ENCODE data around the gene GNB1.
"Not testable (repeated sequence)": the region's sequence is repeated elsewhere in the genome, so short reads cannot be mapped to it uniquely, and the experiment has no call there.

Gene GNB1

DNA sequence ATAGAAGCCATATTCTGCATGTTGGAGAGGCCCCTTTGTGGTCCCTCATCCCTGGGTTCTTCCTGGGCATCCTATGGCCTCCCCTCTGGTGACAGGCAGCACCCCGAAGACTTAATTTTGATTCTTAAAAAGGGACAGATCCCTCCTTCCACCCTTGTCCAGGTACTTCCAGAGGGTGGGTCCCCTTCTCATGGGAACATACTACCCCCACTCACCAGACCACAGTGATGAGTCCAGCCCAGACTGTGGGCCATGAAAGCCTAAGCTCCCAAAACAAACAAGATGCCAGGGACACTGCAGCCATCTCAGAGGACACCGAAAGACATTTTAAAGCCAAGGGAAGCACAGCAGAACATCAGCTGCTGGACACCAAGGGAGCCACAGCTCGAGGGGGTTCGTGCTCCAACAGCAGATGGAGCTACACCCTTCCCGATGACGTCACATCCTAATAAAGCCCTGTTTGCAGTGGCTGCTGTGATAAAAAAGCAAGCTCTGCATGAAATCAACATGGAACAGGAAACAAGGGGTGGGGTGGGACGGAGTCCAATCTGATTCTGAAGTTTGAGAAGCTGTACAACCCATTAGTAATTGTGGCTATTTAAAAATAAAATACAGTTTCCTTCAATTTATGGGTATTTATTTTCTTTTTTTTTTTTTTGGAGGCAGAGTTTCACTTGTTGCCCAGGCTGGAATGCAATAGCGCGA, 32.4 kb downstream of the GNB1 start:
- DNase-seq (ENCODE audit: low read depth) = no peak

DNA sequence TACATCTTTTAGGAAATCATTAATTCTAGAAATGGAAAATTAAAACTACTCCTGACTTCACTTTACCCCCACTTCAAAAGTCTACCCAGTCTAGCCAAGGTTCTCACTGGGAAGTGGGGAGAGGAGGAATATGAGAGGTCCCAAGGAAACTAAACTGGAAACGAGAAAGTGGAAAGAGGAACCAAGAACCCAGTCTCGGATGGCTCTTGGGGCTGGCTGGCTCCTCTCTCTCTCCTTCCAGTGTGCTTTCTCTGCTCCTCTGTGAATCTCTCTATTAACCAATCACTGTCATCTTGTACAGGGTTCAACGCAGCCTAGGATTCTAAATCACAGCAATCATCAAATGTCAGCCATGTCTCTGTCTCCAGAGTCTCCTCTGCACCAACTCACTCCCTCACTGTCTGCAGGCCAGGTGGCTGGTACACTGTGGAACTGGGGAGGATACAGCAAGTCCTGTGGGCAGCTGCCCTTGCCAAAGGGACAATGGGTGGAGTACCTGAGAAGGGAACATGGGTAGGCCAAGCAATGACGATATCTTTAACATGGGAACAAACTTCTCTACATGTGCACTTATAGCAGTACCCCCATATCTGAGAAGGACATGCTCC, 33.7 kb downstream of the GNB1 start:
- no peak for DNase-seq (ENCODE audit: low read depth)

DNA sequence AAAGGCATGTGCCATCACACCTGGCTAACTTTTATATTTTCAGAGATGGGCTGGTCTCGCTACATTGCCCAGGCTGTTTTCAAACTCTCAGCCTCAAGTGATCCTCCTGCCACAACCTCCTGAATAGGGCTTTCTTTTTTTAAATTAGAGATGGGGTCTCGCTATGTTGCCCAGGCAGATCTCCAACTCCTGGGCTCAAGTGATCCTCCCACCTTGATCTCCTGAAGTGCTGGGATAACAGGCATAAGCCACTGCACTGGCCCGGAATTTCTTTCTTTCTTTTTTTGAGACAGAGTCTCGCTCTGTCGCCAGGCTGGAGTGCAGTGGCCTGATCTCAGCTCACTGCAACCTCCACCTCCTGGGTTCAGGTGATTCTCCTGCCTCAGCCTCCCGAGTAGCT, 34.7 kb downstream of the GNB1 start:
- DNase-seq (ENCODE audit: low read depth) = not testable (repeated sequence)

DNA sequence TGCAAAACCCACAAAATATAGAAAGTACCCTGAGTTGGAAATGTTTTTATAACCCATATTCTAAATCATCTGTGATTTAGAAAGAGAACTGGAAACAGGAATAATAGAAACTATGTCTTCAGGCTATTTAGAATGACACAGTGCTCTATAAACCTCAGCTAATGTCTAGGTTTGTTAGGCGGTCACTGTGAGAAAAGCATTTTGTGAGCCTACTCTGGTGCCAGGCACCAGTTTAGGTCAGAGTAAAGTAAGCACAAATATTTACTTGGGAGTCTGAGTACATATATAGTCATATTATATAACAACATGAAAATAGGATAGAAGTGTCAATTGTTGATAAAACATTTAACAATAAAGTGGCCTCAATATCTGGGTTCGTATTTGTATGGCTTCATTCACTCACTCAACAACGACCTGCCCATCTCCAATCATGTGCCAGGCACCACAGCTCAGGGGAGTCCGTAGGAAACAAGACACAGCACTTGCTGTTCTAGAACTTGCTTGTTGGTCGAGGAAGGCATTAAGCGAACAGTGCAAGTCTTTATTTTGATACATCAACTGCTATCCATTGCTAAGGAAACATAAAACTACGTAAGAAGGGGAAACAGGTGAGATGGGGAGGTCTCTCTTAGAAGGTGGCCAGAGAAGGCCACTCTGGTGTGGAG, 37.2 kb downstream of the GNB1 start:
- DNase-seq (ENCODE audit: low read depth) = no peak

DNA sequence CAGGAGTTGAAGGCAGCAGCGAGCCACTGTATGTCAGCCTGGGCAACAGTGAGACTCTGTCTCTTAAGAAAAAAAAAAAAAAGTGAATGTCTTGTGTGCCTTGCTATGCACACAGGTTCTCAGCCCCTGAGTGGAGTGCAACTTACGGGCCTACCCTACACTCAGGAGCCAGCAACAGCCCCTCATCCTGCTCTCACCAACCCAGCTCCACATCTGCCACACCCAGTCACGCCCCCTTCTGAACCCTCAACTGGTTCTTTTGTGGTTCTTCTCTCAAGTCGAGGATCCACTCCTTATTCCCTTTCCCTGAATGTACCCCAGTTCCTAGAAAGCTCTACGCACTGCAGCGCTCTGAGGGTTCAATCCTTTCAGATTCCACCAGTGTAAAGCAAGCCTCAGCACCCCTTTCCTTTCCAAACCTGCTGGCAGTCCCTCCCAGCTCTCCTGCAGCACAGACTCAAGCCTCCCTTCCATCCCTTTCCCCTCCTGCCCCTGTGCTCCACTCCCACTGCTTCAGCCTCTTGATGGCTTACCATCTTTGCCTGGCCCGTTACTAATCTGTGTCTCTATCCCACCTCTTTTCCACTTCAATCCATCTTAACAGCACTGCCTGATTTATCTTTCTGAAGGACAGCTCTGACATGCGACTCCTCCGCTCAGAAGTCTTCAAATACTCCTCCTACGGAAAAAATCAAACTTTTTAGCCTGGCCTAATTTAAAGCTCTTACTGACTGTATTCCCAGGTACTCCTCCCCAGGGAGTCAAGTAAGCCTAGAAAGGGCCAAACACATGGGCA, 38.1 kb downstream of the GNB1 start:
- DNase-seq (ENCODE audit: low read depth) = no peak

DNA sequence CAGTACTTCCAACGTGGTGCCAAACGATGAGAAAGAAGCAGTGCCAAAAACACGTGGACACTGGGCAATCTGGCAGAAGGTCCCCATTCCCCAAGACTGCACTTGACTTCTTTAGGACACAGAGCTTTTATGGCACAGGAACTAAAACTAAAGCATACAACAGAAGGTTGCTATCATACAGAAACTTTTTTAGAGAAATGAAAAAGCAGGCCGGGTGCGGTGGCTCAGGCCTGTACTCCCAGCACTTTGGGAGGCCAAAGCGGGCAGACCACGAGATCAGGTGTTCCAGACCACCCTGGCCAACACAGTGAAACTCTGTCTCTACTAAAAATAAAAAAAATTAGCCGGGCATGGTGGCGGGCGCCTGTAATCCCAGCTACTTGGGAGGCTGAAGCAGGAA, 43.0 kb downstream of the GNB1 start:
- DNase-seq (ENCODE audit: low read depth) = no peak

DNA sequence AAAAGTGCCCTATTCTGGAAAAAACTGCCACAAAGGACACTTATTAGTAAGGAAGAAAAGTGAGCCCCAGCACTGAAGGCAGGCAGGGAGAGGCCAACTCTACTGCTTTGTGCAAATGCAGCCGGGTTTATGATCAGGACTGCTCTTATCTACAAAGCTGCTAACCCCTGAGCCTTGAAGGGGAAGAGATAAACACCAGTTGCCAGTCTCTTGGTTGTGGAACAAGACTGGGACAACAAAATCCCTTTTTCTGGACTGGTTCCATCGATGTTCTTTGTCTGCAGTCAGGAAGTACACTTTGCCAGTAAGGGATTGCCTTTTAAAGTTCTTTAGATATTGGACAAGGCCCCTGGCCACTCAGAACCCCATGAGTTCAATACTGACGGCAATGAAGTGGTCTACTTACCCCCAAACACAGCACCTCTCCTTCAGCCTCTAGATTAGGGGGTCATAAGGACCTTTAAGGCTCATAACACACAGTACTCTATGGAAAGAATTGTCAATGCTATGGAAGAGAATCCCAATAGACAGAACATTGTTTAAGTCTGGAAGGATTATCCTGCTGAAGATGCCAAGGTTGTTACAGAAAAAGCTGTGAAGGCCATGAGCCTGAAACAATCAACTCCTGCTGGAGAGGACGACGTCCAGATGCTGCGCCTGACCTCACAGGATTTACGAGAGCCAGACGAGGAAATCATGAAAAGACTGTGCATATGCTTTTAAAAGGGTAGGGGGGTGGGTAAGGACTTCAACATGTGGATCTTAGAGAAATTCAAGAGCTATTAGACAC, 43.6 kb downstream of the GNB1 start:
- DNase-seq (ENCODE audit: low read depth) = no peak

DNA sequence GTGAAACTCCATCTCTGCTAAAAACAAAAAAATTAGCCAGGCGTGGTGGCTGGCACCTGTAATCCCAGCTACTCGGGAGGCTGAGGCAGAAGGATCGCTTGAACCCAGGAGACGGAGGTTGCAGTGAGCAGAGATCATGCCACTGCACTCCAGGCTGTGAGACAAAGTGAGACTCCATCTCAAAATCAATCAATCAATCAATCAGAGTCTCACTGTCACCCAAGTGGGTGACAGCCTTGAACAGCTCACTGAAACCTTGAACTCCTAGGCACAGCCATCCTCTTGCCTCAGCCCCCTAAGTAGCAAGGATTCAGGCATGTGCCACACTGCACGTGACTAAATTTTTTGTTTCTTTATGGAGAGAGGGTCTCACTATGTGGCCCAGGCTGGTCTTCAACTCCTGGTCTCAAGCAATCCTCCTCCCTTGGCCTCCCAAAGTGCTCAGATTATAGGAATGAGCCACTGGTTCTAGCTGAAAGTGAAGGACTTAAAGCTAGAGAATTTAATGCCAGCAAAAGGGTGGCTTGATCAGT, 44.4 kb downstream of the GNB1 start:
- DNase-seq (ENCODE audit: low read depth) = no peak

DNA sequence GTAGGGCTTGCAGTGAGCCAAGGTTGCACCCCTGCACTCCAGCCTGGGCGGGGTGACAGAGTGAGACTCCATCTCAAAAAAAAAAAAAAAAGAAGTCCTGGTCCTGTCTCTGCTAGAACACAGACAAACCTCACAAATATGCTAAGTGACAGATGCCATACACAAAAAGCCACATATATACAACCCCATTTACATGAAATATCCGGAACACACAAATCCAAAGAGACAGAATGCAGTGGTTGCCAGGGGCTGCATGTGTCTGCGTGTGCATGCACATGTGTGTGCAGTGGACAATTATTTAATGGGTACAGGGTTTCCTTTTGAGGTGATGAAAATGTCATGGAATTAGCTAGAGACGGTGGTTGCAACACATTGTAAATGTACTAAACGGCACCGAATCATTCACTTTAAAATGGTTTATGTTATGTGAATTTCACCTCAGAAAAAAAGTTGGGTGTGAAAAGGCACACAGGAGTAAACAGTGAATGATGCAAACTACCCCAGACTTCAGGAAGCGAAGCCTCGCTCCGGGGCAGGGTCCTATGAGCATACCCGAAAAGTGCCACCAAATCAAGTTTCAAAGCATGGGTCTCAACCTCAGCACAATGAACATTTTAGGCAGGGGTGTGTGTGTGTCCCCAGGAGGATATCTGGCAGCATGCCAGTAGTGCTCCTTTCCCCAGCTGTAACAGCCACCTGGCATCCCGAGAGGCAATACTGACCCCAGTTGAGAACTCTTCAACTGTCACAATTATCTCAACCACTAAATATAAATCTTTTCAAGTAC, 48.3 kb downstream of the GNB1 start:
- DNase-seq (ENCODE audit: low read depth) = no peak

DNA sequence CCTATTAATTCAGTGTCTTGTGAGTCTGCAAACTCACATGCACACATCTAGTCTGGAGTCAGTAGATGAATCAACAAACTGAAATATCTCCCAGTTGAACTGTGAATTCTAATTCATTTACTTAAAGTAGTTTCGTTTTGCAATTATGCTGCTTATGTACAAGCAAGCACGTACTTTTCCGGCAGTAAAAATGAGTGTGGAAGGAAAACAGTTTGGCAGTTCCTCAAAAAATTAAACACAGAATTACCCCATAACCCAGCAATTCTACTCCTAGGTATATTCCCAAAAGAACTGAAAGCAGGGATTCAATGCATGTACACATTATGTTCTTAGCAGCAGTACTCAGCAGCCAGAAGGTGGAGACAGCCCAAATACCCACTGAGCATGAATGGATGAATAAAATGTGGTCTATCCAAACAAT, 49.3 kb downstream of the GNB1 start:
- no peak for DNase-seq (ENCODE audit: low read depth)

DNA sequence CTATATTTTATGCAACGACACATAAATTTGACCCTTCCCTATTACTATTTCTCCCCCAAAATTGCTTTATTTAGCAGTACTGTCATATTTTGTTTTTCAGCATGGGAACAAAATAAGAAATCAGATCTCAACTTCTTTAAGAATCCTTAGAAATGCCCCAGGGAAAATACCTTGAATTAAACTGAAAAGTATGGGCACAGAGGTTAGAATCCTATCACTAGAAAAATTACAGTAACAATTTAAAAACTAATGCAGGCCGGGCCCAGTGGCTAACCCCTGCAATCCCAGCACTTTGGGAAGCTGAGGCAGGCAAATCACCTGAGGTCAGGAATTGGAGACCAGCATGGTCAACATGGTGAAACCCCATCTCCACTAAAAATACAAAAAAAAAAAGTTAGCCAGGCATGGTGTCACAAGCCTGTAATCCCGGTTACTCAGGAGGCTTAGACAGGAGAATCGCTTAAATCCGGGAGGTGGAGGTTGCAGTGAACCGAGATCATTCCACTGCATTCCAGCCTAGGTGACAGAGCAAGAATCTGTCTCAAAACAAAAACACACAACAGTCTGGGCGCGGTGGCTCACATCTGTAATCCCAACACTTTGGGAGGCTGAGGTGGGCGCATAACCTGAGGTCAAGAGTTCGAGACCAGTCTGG, 51.4 kb downstream of the GNB1 start:
- no peak for DNase-seq (ENCODE audit: low read depth)

DNA sequence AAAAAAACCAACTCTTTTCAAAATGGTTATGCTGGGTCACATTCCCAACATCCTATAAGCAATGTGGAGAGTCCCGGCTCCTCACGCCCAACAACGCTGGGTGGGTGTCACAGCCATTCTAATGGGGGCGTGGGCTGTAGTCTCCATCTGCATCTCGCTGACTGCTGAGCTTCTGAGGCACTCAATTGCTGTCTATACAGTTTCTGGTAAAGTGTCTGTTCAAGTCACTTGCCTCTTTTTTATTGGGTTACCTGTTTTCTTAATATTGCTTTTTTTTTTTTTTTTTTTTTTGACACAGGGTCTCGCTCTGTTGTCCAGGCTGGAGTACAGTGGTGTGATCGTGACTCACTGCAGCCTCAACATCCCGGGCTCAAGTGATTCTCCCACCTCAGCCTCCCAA, 54.8 kb downstream of the GNB1 start:
- DNase-seq (ENCODE audit: low read depth) = no peak

DNA sequence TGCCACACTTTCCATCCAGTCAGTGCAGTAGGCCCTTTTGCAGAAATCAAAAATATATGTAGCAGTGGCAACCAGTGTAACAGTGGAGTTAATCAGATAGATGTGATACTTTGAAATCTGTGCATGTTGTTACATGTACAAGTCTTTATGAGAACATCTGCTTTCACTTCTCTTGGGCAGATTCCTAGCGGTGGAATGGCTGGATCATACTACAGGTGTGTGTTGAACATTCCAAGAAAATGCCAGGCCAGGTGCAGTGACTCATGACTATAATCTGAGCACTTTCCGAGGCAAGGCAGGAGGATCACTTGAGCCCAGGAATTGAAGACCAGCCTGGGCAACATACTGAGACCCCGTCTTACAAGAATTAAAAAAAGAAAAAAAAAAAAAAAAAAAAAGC, 55.3 kb downstream of the GNB1 start:
- DNase-seq (ENCODE audit: low read depth) = no peak

DNA sequence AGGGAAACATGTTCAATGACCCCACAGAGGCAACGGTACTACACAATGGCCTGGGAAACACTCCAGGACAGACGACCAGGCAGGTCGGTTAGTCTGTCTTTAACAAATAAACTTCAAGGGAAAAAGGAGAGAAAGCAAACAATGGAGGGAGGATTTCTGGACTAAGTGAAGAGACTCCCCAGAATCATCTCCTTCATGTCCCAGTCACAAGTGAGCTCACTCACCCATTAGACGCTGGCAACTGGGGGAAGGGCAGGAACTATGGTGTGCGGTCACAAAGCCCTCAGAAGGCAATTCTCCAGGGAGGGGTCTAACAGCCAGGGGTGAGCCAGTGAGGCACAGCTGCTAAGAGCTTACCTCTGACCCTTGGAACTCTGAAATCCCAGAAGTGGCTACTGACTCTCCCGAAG, 57.0 kb downstream of the GNB1 start:
- DNase-seq (ENCODE audit: low read depth) = no peak

DNA sequence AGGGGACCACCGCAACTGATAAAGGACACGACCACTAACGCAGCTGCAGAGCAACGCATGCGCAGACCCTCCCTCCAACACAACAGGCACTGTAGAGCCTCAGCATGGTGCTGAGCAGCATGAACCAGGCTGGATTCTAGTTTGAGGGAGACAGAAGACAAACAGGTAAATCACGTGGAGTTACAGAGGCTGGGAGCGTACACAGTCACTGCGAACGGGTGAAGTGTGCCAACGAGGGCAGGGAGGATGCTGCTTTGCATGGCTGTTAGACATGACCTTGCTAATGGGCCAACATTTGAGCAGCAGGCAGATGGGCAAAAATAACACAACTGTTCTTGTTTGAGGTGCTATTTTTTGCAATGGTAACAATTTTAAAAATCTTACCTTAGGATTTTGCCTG, 57.4 kb downstream of the GNB1 start:
- no peak for DNase-seq (ENCODE audit: low read depth)

DNA sequence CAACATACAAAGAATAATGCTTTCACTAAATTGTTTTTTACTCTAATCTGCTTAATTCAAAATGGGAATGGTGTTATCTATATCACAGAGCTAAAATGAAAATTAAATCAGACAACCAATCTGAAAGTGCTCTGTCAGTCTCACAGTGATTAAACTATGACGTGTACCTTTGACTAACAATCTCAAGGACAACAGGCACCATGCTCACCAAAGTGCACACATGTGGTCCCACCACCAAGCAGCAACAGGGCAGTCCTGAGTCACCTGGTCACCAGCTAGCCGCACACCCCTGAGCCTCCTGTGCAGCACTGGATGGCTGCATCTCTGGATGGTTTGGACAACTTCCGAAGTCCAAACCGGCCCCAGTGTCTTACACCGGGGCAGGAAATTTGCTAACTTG, 58.1 kb downstream of the GNB1 start:
- no peak for DNase-seq (ENCODE audit: low read depth)

DNA sequence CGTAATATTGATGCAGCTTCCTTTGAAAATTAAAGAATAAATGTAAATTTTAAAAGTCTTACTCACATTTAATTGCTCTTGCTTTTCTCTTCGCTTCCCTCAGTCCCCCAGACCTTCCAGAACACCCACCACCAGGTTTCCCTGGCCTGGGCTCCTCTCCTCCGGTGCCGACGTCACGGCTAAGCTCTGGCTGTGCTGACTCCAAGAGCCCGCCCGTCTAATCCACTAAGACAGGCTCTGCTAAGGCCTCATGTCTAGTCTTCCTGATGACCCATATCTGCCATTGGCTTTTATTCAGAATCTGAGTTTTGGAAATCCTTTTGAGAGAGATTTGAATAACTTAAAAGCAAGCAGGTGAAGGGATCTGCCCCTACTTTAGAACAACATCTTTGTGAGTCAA, 58.7 kb downstream of the GNB1 start:
- no peak for DNase-seq (ENCODE audit: low read depth)

DNA sequence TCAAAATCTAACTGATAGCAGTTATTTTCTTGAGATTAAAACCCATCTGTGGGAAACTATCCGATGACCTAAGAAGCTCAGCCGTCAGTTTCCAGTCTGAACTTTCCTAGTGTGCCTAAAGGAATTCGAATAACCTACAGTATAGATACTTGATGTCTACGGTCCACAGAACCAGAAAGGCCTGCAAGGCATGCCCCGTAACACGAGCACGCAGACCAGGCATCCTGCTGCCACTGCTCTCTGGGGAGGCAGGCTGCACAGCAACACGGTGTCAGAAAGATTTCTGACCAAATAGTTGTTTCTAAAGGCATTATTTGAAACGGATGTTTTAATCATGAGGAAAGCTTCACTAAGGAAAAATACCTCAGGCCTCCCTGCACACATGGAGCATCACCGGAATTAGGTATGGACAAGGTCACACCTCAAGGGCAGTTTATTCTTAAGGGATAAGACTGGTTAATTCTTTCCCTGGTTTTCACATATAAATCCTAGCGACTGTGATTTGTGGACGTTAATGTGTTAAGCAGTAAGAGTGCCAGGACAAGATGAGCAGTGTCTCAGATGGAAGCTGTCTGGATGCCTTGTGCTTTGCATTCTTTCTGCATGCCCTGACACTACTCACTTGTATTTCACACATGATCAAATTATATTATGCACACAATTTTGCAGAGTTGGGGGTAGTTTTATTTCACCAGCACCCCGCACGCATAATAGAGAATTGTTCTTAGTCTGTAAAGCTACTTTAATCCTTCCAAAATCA, 63.6 kb downstream of the GNB1 start:
- DNase-seq (ENCODE audit: low read depth) = no peak

DNA sequence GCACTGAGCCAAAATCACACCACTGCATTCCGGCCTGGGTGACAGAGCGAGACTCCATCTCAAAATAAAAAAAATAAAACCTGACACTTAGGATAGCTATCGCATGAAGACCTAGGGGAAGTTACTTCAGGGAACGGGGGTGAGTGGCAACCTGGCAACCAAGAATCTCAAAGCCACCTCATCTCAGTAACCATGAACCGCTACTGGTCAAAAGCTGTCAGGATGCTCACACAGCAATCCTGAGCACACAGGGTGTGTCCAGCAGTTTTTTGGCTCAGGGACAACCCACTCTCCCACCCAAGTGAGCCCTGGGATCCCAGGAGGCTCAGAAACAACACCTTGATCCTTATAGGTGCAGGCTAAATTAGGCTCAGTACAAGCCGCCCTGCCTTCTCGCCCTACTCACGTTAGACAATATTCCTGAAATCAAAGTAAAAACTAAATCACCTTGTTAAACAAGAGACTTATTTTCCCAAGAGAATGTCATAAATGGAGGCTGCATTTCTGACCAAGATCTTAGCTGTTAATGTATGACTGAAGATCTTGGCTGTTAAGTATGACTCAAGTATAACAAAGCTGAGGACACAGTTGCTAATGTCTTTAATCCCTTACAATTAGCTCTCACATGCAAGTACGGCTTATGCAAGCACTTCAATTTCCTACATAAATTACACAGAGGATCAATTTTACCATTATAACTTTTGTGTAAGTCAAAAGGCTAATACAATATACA, 64.4 kb downstream of the GNB1 start:
- no peak for DNase-seq (ENCODE audit: low read depth)

Data from stimulated activated CD8-positive, alpha-beta memory T cell treated with anti-CD3 and anti-CD28 coated beads, Interleukin-4, amount 100 ng/mL, for 24 hours (primary cell).